Ascending aorta (tissue), 2 donors: ENCODE data around the gene KCNK3. TPM values are rescaled to one million over a fixed set of nuclear protein-coding genes. Genes with fewer than 3 reads are reported as not detected.

Experiments used
- DNase-seq, 2 donors: peaks; one replicate each; pipeline ENCODE4 v3.0.0-alpha.2; 2019; ENCODE audit warnings: low spot score in 2 of 2
- H3K27ac ChIP-seq, 2 donors: fragments of 200-600 bp; sonication (generic); one replicate each; pipeline ENCODE4 v1.5.1; 2016 to 2017; ENCODE audit warnings: mild to moderate bottlenecking in 1 of 2
- H3K27me3 ChIP-seq: fragments of 200-600 bp; sonication (generic); one replicate; pipeline ENCODE4 v1.5.1; 2017
- H3K36me3 ChIP-seq, 2 donors: fragments of 200-600 bp; sonication (generic); one replicate each; pipeline ENCODE4 v1.5.1; 2016
- H3K4me1 ChIP-seq, 2 donors: fragments of 200-600 bp; sonication (generic); one replicate each; pipeline ENCODE4 v1.5.1; 2016 to 2017; ENCODE audit warnings: mild to moderate bottlenecking in 1 of 2
- H3K4me3 ChIP-seq, 2 donors: fragments of 200-600 bp; sonication (generic); one replicate each; pipeline ENCODE4 v1.5.1; 2016 to 2017; ENCODE audit warnings: mild to moderate bottlenecking in 1 of 2
- H3K9me3 ChIP-seq, 2 donors: fragments of 200-600 bp; sonication (generic); one replicate each; pipeline ENCODE4 v1.5.1; 2016
- intact Hi-C: fragments of 100-400 bp; cut with DNase I; formaldehyde crosslinking; loops from one replicate; pipeline ENCODE4 v1.15.1; 2023
- total RNA-seq: library from RNA; depleted of rRNA; stranded (reverse); fragments of >200 nt; gene quantifications from one replicate; pipeline ENCODE4 v1.1.0, GENCODE V29; 2016
- TF ChIP-seq, protein P1 (sequence below), 3 experiments: fragments of 200-600 bp in 2 of 3; fragments of 450-650 bp in 1 of 3; sonication (generic) in 2 of 3; IDR thresholded peaks; one replicate each; pipeline ENCODE4 v1.5.1; 2016 to 2019; ENCODE audit warnings: antibody characterized with exemption in 3 of 3, mild to moderate bottlenecking in 1 of 3, moderate library complexity in 1 of 3

The KCNK3 gene
- total RNA-seq, 1 donor from 2014 or later: 7.2 TPM

DNA sequence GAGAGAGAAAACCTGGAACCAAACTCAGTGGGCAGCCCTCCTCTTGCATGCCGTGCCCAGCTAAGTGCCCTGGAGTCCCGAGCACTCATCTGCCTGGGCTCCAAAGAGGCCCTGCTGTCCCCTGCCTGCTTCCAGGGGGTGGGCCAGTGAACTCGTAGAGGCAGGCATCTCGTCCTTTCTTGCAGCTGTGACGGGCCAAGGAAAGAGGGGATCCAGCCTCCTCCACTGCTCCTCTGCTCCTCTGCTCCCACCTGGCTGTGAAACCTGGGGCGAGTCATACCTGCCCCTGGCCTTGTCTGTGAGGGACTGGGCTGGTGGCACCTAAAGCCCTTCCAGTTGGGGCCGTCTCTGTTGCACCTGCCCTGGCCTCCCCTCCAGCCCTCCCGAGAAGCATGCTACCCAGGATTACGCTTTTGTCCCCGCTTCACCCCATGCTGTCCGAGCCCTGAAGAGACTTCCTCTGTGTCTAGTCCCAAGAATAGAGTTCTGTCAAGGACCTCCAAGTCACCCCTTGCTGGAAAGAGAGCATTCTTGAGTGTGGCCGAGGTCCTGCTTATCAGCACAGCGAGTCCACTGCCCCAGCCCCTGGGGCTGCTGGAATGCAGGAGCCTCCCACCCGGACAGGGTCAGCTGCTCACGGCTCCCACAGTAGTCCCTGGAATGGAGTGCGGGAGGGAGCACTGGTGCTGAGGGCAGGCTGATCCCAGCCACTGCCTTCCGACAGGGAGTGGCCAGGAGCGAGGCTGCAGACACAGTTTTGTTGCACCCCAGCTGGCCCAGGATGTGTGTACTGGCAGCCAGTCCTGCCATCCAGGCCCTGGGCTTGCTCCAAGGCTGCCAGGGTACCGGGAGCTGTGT lies 14.3 kb downstream of the KCNK3 start:
- H3K36me3 ChIP-seq: no peaks in the 10 kb centered on the region
- intact Hi-C loops: no loop called here
- no peaks in the 10 kb centered on the region for H3K9me3 ChIP-seq
- DNase-seq: no peak
- TF ChIP-seq, protein P1, sequence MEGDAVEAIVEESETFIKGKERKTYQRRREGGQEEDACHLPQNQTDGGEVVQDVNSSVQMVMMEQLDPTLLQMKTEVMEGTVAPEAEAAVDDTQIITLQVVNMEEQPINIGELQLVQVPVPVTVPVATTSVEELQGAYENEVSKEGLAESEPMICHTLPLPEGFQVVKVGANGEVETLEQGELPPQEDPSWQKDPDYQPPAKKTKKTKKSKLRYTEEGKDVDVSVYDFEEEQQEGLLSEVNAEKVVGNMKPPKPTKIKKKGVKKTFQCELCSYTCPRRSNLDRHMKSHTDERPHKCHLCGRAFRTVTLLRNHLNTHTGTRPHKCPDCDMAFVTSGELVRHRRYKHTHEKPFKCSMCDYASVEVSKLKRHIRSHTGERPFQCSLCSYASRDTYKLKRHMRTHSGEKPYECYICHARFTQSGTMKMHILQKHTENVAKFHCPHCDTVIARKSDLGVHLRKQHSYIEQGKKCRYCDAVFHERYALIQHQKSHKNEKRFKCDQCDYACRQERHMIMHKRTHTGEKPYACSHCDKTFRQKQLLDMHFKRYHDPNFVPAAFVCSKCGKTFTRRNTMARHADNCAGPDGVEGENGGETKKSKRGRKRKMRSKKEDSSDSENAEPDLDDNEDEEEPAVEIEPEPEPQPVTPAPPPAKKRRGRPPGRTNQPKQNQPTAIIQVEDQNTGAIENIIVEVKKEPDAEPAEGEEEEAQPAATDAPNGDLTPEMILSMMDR (IDR thresholded peaks at IDR 0.05): no peak
- peaks cover 4 to 15% of the 10 kb centered on the region in 2 donors for H3K4me1 ChIP-seq
- H3K27me3 ChIP-seq: no peaks in the 10 kb centered on the region
- peak overlapping the region in 1 of 2 donors; percentile 22 for H3K27ac ChIP-seq
- no peak overlapping the region for H3K4me3 ChIP-seq

DNA sequence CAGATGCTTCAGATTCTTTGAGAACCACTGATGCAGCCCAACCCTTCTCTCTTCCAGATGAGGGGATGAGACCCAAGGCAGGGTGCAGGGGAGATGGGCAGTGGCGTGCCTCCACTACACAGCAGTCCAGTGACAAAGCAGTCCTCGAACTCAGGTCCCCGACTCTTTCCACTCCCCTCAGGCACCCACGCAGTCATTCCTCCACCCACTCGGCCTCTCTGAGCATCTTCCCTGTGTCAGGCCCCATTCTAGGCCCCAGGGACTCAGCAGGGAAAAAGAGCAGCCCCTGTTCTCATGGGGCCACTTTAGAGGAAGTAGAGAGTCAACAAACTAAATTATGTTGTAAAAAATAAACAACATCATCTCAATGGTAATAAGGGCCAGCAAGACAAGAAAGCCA lies 15.2 kb downstream of the KCNK3 start:
- Histone ChIP-seq H3K27ac (no peak overlapping the region), H3K9me3 (no peaks in the 10 kb centered on the region), H3K36me3 (no peaks in the 10 kb centered on the region), H3K27me3 (no peaks in the 10 kb centered on the region), H3K4me3 (no peak overlapping the region), H3K4me1 (peaks cover 4 to 15% of the 10 kb centered on the region in 2 donors)
- intact Hi-C loops: no loop called here
- no peak for DNase-seq
- TF ChIP-seq, protein P1 (IDR thresholded peaks at IDR 0.05): no peak

DNA sequence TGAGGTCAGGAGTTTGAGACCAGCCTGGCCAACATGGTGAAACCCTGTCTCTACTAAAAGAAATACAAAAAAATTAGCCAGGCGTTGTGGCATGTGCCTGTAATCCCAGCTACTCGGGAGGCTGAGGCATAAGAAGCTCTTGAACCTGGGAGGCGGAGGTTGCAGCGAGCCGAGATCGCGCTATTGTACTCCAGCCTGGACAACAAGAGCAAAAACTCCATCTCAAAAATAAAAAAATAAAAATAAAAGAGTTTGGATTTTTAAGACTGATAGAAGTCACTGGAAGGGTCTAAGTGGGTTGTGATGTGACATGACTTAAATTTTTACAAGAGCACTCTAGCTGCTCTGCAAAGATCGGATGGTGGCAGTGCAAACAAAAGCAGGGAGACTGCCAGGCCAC lies 15.9 kb downstream of the KCNK3 start:
- TF ChIP-seq, protein P1 (IDR thresholded peaks at IDR 0.05): no peak
- Histone ChIP-seq H3K27ac (no peak overlapping the region), H3K36me3 (no peaks in the 10 kb centered on the region), H3K9me3 (no peaks in the 10 kb centered on the region), H3K27me3 (no peaks in the 10 kb centered on the region), H3K4me1 (peaks cover 6 to 15% of the 10 kb centered on the region in 2 donors), H3K4me3 (no peak overlapping the region)
- no peak for DNase-seq
- intact Hi-C loops: no loop called here

DNA sequence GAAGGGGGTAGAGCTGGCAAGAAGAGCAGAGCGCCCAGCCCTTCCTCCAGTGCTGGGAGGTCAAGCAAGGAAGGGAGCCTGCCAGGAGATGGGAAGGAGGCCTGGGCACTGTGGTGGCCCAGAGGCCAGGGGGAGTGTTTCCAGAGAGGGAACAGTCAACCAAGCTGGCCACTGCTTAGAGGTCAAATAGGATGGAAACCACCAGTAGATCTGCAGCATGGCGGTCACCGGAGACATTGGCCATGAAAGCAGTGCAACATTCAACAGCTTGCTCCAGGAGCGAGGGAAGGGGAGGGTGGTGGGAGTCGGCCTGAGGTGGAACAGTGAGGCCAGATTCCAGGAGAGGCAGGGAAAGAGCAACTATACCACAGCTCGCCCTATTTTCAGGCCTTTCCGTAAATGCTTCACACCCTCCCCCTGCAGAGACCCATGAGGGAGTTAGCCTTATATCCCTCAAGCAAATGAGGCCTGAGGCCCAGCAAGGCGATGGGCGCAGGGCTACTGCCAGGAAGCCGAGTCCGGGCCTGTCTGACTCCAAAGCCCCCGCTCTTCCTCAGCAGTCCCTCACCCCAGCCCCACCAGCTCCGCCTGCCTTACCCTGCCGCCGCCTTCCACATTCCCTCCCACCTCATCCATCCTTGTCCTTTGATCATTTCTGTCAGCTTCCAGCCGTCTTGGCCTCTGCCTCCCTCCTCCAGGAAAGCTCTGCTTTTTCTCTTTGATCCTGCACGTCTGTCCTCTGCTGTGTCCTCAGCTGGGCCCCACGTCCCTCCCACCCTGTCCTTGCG lies 17.0 kb downstream of the KCNK3 start:
- intact Hi-C loops: no loop called here
- peaks cover 6 to 12% of the 10 kb centered on the region in 2 donors for H3K4me1 ChIP-seq
- no peaks in the 10 kb centered on the region for H3K27me3 ChIP-seq
- no peak for DNase-seq
- no peak overlapping the region for H3K4me3 ChIP-seq
- TF ChIP-seq, protein P1 (IDR thresholded peaks at IDR 0.05): no peak
- H3K27ac ChIP-seq: no peak overlapping the region
- no peaks in the 10 kb centered on the region for H3K9me3 ChIP-seq
- H3K36me3 ChIP-seq: no peaks in the 10 kb centered on the region

DNA sequence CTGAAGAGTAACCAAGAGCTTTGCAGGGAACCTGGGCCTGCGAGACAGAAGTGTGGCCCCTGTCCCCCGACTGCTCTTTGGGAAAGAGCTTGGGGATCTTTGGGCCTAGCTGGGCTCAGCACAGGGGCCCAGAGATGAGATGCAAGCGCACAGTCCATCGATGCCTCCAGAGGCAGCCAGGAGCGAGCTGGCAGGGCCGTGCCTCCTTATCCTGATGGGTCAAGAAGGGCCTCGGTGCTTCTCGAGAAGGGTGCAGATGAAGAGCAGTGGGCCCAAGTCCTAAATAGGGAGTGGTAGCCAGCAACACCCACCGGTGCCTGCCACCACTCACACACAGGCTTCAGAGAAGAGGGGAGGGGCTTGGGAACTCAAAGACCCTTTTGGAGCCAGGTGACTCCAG lies 17.6 kb downstream of the KCNK3 start:
- H3K4me1 ChIP-seq: peaks cover 6 to 12% of the 10 kb centered on the region in 2 donors
- TF ChIP-seq, protein P1 (IDR thresholded peaks at IDR 0.05): no peak

More for the DNA sequence above, 17.6 kb downstream of the KCNK3 start:
- no peak overlapping the region for H3K4me3 ChIP-seq
- H3K9me3 ChIP-seq: no peaks in the 10 kb centered on the region
- no peaks in the 10 kb centered on the region for H3K36me3 ChIP-seq
- DNase-seq: no peak
- H3K27me3 ChIP-seq: no peaks in the 10 kb centered on the region
- H3K27ac ChIP-seq: no peak overlapping the region
- intact Hi-C loops: no loop called here
